ENCODE measurements around the gene CAPZB.
A peak's percentile ranks its signal among the peaks of the same experiment; 100 is the strongest.

- TF ChIP-seq POLR2A (IDR thresholded peaks at IDR 0.05) (no peak), CTCF (IDR thresholded peaks at IDR 0.05) (peak; percentile 60 to 88 (median 74))
Measured at GRCh38 chr1:19390901-19391595, 94.3 kb downstream of the CAPZB start.
